Right lobe of liver (tissue), 6 donors: ENCODE data around the gene MCAM. TPM values are rescaled to one million over a fixed set of nuclear protein-coding genes. Genes with fewer than 3 reads are reported as not detected.

Experiments used
- ATAC-seq, 4 donors: fragments of 200-7000 bp; cut with Tn5 transposase; one replicate each; pipeline ENCODE4 v1.9.1; 2020; ENCODE audit warnings: mild to moderate bottlenecking in 4 of 4, moderate library complexity in 4 of 4
- DNase-seq, 3 donors: peaks; one replicate each; pipeline ENCODE4 v3.0.0-alpha.2; 2020
- H3K27ac ChIP-seq, 3 donors: fragments of 200-600 bp; one replicate each; pipeline ENCODE4 v1.8.0; 2022
- H3K27me3 ChIP-seq, 2 donors: fragments of 200-600 bp; one replicate each; pipeline ENCODE4 v1.8.0; 2022
- H3K36me3 ChIP-seq, 4 donors: fragments of 200-600 bp; sonication (generic) in 1 of 4; one replicate each; pipeline versions ENCODE4 v1.5.1 to v1.8.0; 2017 to 2022; ENCODE audit warnings: control low read depth in 1 of 4
- H3K4me1 ChIP-seq, 4 donors: fragments of 200-600 bp; sonication (generic) in 1 of 4; one replicate each; pipeline versions ENCODE4 v1.5.1 to v1.8.0; 2017 to 2022; ENCODE audit warnings: control low read depth in 1 of 4
- H3K4me3 ChIP-seq, 3 donors: fragments of 200-600 bp; one replicate each; pipeline ENCODE4 v1.8.0; 2022
- H3K9me3 ChIP-seq, 4 donors: fragments of 200-600 bp; sonication (generic) in 1 of 4; one replicate each; pipeline versions ENCODE4 v1.5.1 to v1.8.0; 2017 to 2022; ENCODE audit warnings: control low read depth in 1 of 4
- POLR2A ChIP-seq: fragments of 450-650 bp; IDR thresholded peaks from one replicate; pipeline ENCODE4 v1.6.1; 2017; ENCODE audit warnings: antibody characterized with exemption, mild to moderate bottlenecking
- WGBS: methylation state at CpG from one replicate; pipeline ENCODE4 v1.1.6; 2018; ENCODE audit warnings: low coverage, low lambda C conversion rate; ENCODE audit not compliant: insufficient coverage; ENCODE audit errors: missing lambda C conversion rate; 5-methylcytosine and 5-hydroxymethylcytosine counted together
- intact Hi-C, 2 donors: fragments of 100-400 bp; cut with DNase I; formaldehyde crosslinking; loops; one replicate each; pipeline versions ENCODE4 v1.11.2 to v1.14.1; 2022
- total RNA-seq, 6 experiments: library from RNA; depleted of rRNA in 2 of 6; stranded (reverse); fragments of >200 nt in 2 of 6; fragmentation: NEBNext Ultra II Directional in 3 of 6; extraction: Animal tissue kit (Norgen Biotek cat#: 25700) in 3 of 6; gene quantifications; one replicate each; pipeline versions ENCODE4 v1.1.0 to v1.2.4, GENCODE V29; 2016 to 2023
- TF ChIP-seq, protein P1 (sequence below), 4 donors: fragments of 200-600 bp in 3 of 4; fragments of 450-650 bp in 1 of 4; IDR thresholded peaks; one replicate each; pipeline versions ENCODE4 v1.5.1 to v1.8.0; 2016 to 2022; ENCODE audit warnings: antibody characterized with exemption in 4 of 4, mild to moderate bottlenecking in 2 of 4
- donor health status: DM: no; HTN: yes; CAD: no.
- donor health status: DM: no; HTN: no; CAD: no.
- donor health status: DM: no; HTN: no; CAD: no.
- donor health status: DM: no; HTN: yes; CAD: no.
- donor health status: DM: no; HTN: yes; CAD: no.

MCAM gene
- total RNA-seq, 6 experiments from 2014 or later, result 1.8 to 28.7 (median 12.5) TPM

- intact Hi-C loops, result no loop called here
- DNase-seq (no peak), ATAC-seq (no peak)
- H3K4me3 ChIP-seq, result no peak overlapping the region
- no peaks in the 10 kb centered on the region for H3K9me3 ChIP-seq
- TF ChIP-seq, protein P1, sequence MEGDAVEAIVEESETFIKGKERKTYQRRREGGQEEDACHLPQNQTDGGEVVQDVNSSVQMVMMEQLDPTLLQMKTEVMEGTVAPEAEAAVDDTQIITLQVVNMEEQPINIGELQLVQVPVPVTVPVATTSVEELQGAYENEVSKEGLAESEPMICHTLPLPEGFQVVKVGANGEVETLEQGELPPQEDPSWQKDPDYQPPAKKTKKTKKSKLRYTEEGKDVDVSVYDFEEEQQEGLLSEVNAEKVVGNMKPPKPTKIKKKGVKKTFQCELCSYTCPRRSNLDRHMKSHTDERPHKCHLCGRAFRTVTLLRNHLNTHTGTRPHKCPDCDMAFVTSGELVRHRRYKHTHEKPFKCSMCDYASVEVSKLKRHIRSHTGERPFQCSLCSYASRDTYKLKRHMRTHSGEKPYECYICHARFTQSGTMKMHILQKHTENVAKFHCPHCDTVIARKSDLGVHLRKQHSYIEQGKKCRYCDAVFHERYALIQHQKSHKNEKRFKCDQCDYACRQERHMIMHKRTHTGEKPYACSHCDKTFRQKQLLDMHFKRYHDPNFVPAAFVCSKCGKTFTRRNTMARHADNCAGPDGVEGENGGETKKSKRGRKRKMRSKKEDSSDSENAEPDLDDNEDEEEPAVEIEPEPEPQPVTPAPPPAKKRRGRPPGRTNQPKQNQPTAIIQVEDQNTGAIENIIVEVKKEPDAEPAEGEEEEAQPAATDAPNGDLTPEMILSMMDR (IDR thresholded peaks at IDR 0.05), result no peak
- TF ChIP-seq POLR2A, result no peak
- H3K4me1 ChIP-seq, result no peaks in the 10 kb centered on the region
- H3K36me3 ChIP-seq, result no peaks in the 10 kb centered on the region
- no peaks in the 10 kb centered on the region for H3K27me3 ChIP-seq
- no peak overlapping the region for H3K27ac ChIP-seq
- WGBS, result 93% methylated on average over 19 of the region's 20 CpGs
These were observed 6.3 kb downstream of the MCAM start for GRCh38 chr11:119310682-119311052.

DNA sequence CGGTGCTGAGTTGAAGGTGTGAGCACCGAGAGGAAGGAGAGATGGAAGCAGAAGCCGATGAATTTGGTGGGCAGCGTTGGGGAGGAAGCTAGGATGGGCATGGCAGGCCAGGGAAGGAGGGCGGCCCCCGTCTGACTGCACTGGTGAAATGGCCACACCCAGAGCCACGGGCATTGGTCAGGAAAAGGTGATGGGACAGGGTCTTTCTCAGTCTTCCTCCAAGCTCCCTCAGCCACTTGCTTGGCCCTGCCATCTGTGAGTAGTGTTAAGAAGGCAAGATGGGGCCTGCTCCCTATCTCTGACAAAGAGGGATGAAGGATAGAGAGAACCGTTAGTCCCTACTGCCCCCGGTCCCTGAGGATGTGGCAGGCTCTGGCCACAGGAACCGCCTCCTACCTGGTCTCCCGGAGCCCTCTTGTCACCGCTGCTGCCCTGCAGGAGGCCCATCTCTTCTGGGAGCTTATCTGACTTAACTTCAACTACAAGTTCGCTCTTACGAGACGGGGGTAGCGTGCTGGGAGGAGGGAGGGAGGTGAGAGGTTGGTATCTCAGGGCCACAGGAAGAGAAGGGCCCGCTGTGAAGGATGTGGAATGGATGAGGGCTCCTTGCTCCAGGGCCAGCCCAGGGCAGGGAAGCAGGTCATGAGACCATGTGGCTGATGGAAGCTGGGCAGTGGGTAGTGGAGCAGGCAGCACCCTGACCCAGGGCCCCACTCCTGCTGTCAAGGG lies 6.8 kb downstream of the MCAM start:
- no peak overlapping the region for H3K4me3 ChIP-seq
- intact Hi-C loops, result no loop called here
- no peaks in the 10 kb centered on the region for H3K36me3 ChIP-seq
- 86% methylated on average over 8 of the region's 17 CpGs for WGBS
- no peak overlapping the region for H3K27ac ChIP-seq
- no peaks in the 10 kb centered on the region for H3K4me1 ChIP-seq
- ATAC-seq (no peak), DNase-seq (no peak)
- TF ChIP-seq POLR2A, result no peak
- TF ChIP-seq, protein P1 (IDR thresholded peaks at IDR 0.05), result no peak
- H3K27me3 ChIP-seq, result no peaks in the 10 kb centered on the region
- H3K9me3 ChIP-seq, result no peaks in the 10 kb centered on the region

DNA sequence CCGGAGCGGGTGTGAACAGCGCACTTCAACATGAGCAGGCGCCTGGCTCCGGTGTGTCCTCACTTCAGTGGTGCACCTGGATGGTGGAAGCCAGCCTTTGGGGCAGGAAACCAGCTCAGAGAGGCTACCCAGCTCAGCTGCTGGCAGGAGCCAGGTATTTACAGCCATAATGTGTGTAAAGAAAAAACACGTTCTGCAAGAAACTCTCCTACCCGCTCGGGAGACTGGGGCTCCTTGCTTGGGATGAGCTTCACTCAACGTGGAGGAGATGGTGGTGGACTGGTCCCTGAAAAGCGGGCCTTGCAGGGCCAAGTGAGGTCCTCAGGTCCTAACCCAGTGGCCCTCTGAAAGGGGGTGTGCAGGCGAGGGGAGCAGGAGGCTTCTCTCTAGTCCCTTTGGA lies 7.5 kb downstream of the MCAM start:
- H3K9me3 ChIP-seq, result no peaks in the 10 kb centered on the region
- intact Hi-C loops, result no loop called here
- ATAC-seq (no peak), DNase-seq (no peak)
- H3K27ac ChIP-seq, result no peak overlapping the region
- H3K27me3 ChIP-seq, result no peaks in the 10 kb centered on the region
- 90% methylated on average over 3 of the region's 11 CpGs for WGBS
- no peak overlapping the region for H3K4me3 ChIP-seq
- H3K36me3 ChIP-seq, result no peaks in the 10 kb centered on the region
- TF ChIP-seq, protein P1 (IDR thresholded peaks at IDR 0.05), result no peak
- TF ChIP-seq POLR2A, result no peak
- no peaks in the 10 kb centered on the region for H3K4me1 ChIP-seq

DNA sequence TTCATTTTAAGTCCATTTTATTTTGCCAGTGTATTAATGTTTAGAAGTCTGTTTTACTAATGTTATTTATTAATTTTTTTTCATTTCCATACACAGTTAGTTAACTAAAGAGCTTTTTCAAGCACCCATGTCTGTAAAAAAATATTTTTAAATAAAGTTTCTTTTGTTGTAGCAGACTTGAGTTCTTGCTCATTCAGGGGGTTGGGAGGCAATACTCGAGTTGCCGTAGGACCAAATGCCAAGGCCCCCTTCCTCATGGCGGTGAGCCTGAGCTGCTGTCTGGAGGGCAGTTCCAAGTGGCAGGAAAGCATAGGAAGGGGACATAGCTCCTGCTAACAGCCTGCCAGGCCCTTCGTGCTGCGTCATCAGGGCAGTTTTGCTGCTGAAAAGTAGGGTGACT lies 9.0 kb downstream of the MCAM start:
- intact Hi-C loops, result no loop called here
- ATAC-seq (no peak), DNase-seq (no peak)
- 86% methylated on average over 5 of the region's 5 CpGs for WGBS
- TF ChIP-seq, protein P1 (IDR thresholded peaks at IDR 0.05), result no peak
- TF ChIP-seq POLR2A, result no peak
- Histone ChIP-seq H3K36me3 (no peaks in the 10 kb centered on the region), H3K27ac (no peak overlapping the region), H3K27me3 (no peaks in the 10 kb centered on the region), H3K4me3 (no peak overlapping the region), H3K9me3 (no peaks in the 10 kb centered on the region), H3K4me1 (no peaks in the 10 kb centered on the region)
